ENCODE data around the gene APLF.

- no peak for TF ChIP-seq EZH2phosphoT487 (IDR thresholded peaks at IDR 0.05; ENCODE audit: borderline replicate concordance, low read depth, low read length)
- TF ChIP-seq, protein P1, sequence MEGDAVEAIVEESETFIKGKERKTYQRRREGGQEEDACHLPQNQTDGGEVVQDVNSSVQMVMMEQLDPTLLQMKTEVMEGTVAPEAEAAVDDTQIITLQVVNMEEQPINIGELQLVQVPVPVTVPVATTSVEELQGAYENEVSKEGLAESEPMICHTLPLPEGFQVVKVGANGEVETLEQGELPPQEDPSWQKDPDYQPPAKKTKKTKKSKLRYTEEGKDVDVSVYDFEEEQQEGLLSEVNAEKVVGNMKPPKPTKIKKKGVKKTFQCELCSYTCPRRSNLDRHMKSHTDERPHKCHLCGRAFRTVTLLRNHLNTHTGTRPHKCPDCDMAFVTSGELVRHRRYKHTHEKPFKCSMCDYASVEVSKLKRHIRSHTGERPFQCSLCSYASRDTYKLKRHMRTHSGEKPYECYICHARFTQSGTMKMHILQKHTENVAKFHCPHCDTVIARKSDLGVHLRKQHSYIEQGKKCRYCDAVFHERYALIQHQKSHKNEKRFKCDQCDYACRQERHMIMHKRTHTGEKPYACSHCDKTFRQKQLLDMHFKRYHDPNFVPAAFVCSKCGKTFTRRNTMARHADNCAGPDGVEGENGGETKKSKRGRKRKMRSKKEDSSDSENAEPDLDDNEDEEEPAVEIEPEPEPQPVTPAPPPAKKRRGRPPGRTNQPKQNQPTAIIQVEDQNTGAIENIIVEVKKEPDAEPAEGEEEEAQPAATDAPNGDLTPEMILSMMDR (conservative IDR thresholded peaks at IDR 0.05; ENCODE audit: low read length): no peak
Measured at GRCh38 chr2:68475110-68475509, 7.7 kb downstream of the APLF start.

Data from OCI-LY7 (cell line).